B cell (primary cell): ENCODE measurements around the gene SLC25A38.

Experiments
- CTCF ChIP-seq: fragments of 200-600 bp; IDR thresholded peaks from one replicate; pipeline ENCODE4 v1.8.0; 2022; ENCODE audit warnings: antibody characterized with exemption, mild to moderate bottlenecking
- EZH2 ChIP-seq: IDR thresholded peaks from 2 replicates; pipeline ENCODE4 v1.6.1; 2012; ENCODE audit warnings: borderline replicate concordance, low read depth, mild to moderate bottlenecking, moderate library complexity, low read length; ENCODE audit not compliant: insufficient read depth, poor library complexity, severe bottlenecking

GRCh38 chr3:39343076-39343717, 40.0 kb upstream of the SLC25A38 start:
- TF ChIP-seq CTCF, result no peak
- no peak for TF ChIP-seq EZH2
